GM23338 (cell line): ENCODE data around the gene PCBP3. TPM values are rescaled to one million over a fixed set of nuclear protein-coding genes. Genes with fewer than 3 reads are reported as not detected.

ENCODE experiments used
- ATAC-seq: fragments of 200-7000 bp; cut with Tn5 transposase; 3 replicates; pipeline ENCODE4 v1.9.1; 2020
- DNase-seq: peaks from one replicate; pipeline ENCODE4 v3.0.0-alpha.2; 2015; ENCODE audit warnings: low spot score
- H2AFZ ChIP-seq: fragments of 200-600 bp; sonication (generic); 2 replicates; pipeline ENCODE4 v1.8.0; 2016; ENCODE audit warnings: antibody characterized with exemption, mild to moderate bottlenecking, moderate library complexity
- H3F3A ChIP-seq: fragments of 200-600 bp; sonication (generic); replicated peaks from 2 replicates; pipeline ENCODE4 v1.8.0; 2017; ENCODE audit warnings: antibody characterized with exemption, mixed run types, low read depth
- H3K27ac ChIP-seq: fragments of 200-600 bp; sonication (generic); 2 replicates; pipeline ENCODE4 v1.6.1; 2016; ENCODE audit warnings: low read depth
- H3K27me3 ChIP-seq: fragments of 200-600 bp; sonication (generic); 2 replicates; pipeline ENCODE4 v1.8.0; 2016; ENCODE audit warnings: mild to moderate bottlenecking, mixed run types, moderate library complexity; ENCODE audit not compliant: insufficient read depth
- H3K36me3 ChIP-seq: fragments of 200-600 bp; sonication (generic); 2 replicates; pipeline ENCODE4 v1.8.0; 2016; ENCODE audit warnings: mild to moderate bottlenecking; ENCODE audit not compliant: insufficient read depth
- H3K4me1 ChIP-seq: fragments of 200-600 bp; sonication (generic); 2 replicates; pipeline ENCODE4 v1.8.0; 2016; ENCODE audit warnings: mild to moderate bottlenecking, moderate library complexity; ENCODE audit not compliant: insufficient read depth
- H3K4me2 ChIP-seq: fragments of 200-600 bp; sonication (generic); 2 replicates; pipeline ENCODE4 v1.7.1; 2017; ENCODE audit warnings: mixed run types
- H3K4me3 ChIP-seq: fragments of 200-600 bp; sonication (generic); 2 replicates; pipeline ENCODE4 v1.6.1; 2016; ENCODE audit warnings: mixed run types
- H3K79me2 ChIP-seq: fragments of 200-600 bp; sonication (generic); replicated peaks from 2 replicates; pipeline ENCODE4 v1.8.0; 2017; ENCODE audit warnings: mild to moderate bottlenecking; ENCODE audit not compliant: insufficient read depth
- H3K9me2 ChIP-seq: fragments of 200-600 bp; sonication (generic); 2 replicates; pipeline ENCODE4 v1.8.0; 2017; ENCODE audit not compliant: insufficient read depth
- H4K20me1 ChIP-seq: fragments of 200-600 bp; sonication (generic); replicated peaks from 2 replicates; pipeline ENCODE4 v1.8.0; 2017; ENCODE audit warnings: mild to moderate bottlenecking; ENCODE audit not compliant: insufficient read depth
- H3K27ac Mint-ChIP-seq: 2 replicates; pipeline ENCODE4 v1.8.0; 2020; ENCODE audit warnings: inconsistent platforms, mild to moderate bottlenecking, moderate library complexity, mixed read lengths
- H3K27me3 Mint-ChIP-seq: 3 replicates; pipeline ENCODE4 v1.8.0; 2022; ENCODE audit warnings: low read depth, mild to moderate bottlenecking, moderate library complexity, mixed read lengths, inconsistent platforms; ENCODE audit not compliant: insufficient read depth, poor library complexity
- H3K36me3 Mint-ChIP-seq: 3 replicates; pipeline ENCODE4 v1.8.0; 2021; ENCODE audit warnings: low read depth, mild to moderate bottlenecking, inconsistent platforms, moderate library complexity, mixed read lengths
- H3K4me1 Mint-ChIP-seq: 3 replicates; pipeline ENCODE4 v1.8.0; 2020; ENCODE audit warnings: mild to moderate bottlenecking, inconsistent platforms, mixed read lengths
- H3K4me3 Mint-ChIP-seq: 3 replicates; pipeline ENCODE4 v1.8.0; 2021; ENCODE audit warnings: moderate library complexity, mild to moderate bottlenecking, inconsistent platforms, mixed read lengths
- H3K9me3 Mint-ChIP-seq: 3 replicates; pipeline ENCODE4 v1.8.0; 2020; ENCODE audit warnings: moderate library complexity, mild to moderate bottlenecking, inconsistent platforms, mixed read lengths
- CREB1 ChIP-seq: fragments of 250-450 bp; sonication (Bioruptor Pico); IDR thresholded peaks from 2 replicates; pipeline ENCODE4 v1.5.0; 2020; ENCODE audit warnings: low read depth, mild to moderate bottlenecking, moderate library complexity
- EZH2 ChIP-seq: fragments of 200-600 bp; sonication (generic); IDR thresholded peaks from one replicate; pipeline ENCODE4 v1.8.0; 2017; ENCODE audit warnings: antibody characterized with exemption, mild to moderate bottlenecking, low read depth; ENCODE audit not compliant: unreplicated experiment
- EZH2phosphoT487 ChIP-seq: fragments of 200-600 bp; sonication (generic); IDR thresholded peaks from one replicate; pipeline ENCODE4 v1.8.1; 2018; ENCODE audit warnings: antibody characterized with exemption; ENCODE audit not compliant: unreplicated experiment
- JUNB ChIP-seq: IDR thresholded peaks from one replicate; pipeline ENCODE4 v1.6.1; 2016; ENCODE audit warnings: antibody characterized with exemption; ENCODE audit not compliant: unreplicated experiment
- NANOG ChIP-seq: IDR thresholded peaks from 2 replicates; pipeline ENCODE4 v1.6.1; 2016; ENCODE audit warnings: antibody characterized with exemption, borderline replicate concordance
- POLR2AphosphoS5 ChIP-seq: IDR thresholded peaks from 2 replicates; pipeline ENCODE4 v1.6.1; 2016; ENCODE audit warnings: antibody characterized with exemption, low read depth
- REST ChIP-seq: IDR thresholded peaks from one replicate; pipeline ENCODE4 v1.6.1; 2018; ENCODE audit warnings: antibody characterized with exemption; ENCODE audit not compliant: unreplicated experiment
- STAT1 ChIP-seq: IDR thresholded peaks from one replicate; pipeline ENCODE4 v1.6.1; 2016; ENCODE audit warnings: antibody characterized with exemption; ENCODE audit not compliant: unreplicated experiment
- ZNF114 ChIP-seq: fragments of 250-450 bp; sonication (Bioruptor Pico); IDR thresholded peaks from 2 replicates; pipeline ENCODE4 v1.5.0; 2020; ENCODE audit warnings: mild to moderate bottlenecking, moderate library complexity
- ZNF331 ChIP-seq: fragments of 250-450 bp; sonication (Bioruptor Pico); IDR thresholded peaks from 2 replicates; pipeline ENCODE4 v1.5.0; 2020; ENCODE audit warnings: low read depth, mild to moderate bottlenecking, moderate library complexity
- ZNF462 ChIP-seq: fragments of 250-450 bp; sonication (Bioruptor Pico); IDR thresholded peaks from 2 replicates; pipeline ENCODE4 v1.5.0; 2020; ENCODE audit warnings: mild to moderate bottlenecking, moderate library complexity
- polyA plus RNA-seq: library from polyadenylated mRNA; unstranded; fragments of >200 nt; fragmentation: Nextera tagmentation; extraction: Ambion mirVana; gene quantifications from 2 replicates; pipeline ENCODE4 v1.2.1, GENCODE V29; 2016
- total RNA-seq: library from RNA; depleted of rRNA; stranded (reverse); fragments of >200 nt; shearing (Covaris generic); gene quantifications from 2 replicates; pipeline ENCODE4 v1.2.3, GENCODE V29; 2014
- TF ChIP-seq, protein P1 (sequence below), 2 experiments: fragments of 200-600 bp in 1 of 2; sonication (generic) in 1 of 2; conservative IDR thresholded peaks; 2 replicates each; pipeline versions ENCODE4 v1.5.1 to v1.6.1; 2016 to 2017; ENCODE audit warnings: antibody characterized with exemption in 2 of 2, low read depth in 2 of 2, mild to moderate bottlenecking in 2 of 2, moderate library complexity in 1 of 2
- TF ChIP-seq, protein P2 (sequence below): IDR thresholded peaks from 2 replicates; pipeline ENCODE4 v1.6.1; 2016; ENCODE audit warnings: antibody characterized with exemption

The PCBP3 gene
- total and polyA plus RNA-seq, 2 experiments from 2014 or later = 7.1 to 9.1 TPM

- Histone ChIP-seq H3K79me2 (no peaks in the 10 kb centered on the region), H3K27ac (no peak overlapping the region), H2AFZ (no peak overlapping the region), H3K27me3 (no peaks in the 10 kb centered on the region), H3K4me2 (no peak overlapping the region), H4K20me1 (no peaks in the 10 kb centered on the region), H3K9me2 (no peaks in the 10 kb centered on the region), H3F3A (no peaks in the 10 kb centered on the region), H3K36me3 (no peaks in the 10 kb centered on the region), H3K4me1 (no peaks in the 10 kb centered on the region), H3K4me3 (no peak overlapping the region)
- Mint-ChIP-seq H3K4me1 (no peaks in the 10 kb centered on the region), H3K27me3 (peaks cover 5% of the 10 kb centered on the region), H3K27ac (no peak overlapping the region), H3K9me3 (no peaks in the 10 kb centered on the region), H3K36me3 (no peaks in the 10 kb centered on the region), H3K4me3 (no peak overlapping the region)
- TF ChIP-seq POLR2AphosphoS5 = no peak
- TF ChIP-seq STAT1 = no peak
- TF ChIP-seq ZNF114 (CRISPR knock-in tag) = no peak
- no peak for TF ChIP-seq EZH2
- no peak for TF ChIP-seq ZNF331 (CRISPR knock-in tag)
- no peak for TF ChIP-seq ZNF462 (CRISPR knock-in tag)
- no peak for TF ChIP-seq REST
- no peak for TF ChIP-seq NANOG
- no peak for TF ChIP-seq EZH2phosphoT487
- TF ChIP-seq, protein P1, sequence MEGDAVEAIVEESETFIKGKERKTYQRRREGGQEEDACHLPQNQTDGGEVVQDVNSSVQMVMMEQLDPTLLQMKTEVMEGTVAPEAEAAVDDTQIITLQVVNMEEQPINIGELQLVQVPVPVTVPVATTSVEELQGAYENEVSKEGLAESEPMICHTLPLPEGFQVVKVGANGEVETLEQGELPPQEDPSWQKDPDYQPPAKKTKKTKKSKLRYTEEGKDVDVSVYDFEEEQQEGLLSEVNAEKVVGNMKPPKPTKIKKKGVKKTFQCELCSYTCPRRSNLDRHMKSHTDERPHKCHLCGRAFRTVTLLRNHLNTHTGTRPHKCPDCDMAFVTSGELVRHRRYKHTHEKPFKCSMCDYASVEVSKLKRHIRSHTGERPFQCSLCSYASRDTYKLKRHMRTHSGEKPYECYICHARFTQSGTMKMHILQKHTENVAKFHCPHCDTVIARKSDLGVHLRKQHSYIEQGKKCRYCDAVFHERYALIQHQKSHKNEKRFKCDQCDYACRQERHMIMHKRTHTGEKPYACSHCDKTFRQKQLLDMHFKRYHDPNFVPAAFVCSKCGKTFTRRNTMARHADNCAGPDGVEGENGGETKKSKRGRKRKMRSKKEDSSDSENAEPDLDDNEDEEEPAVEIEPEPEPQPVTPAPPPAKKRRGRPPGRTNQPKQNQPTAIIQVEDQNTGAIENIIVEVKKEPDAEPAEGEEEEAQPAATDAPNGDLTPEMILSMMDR (conservative IDR thresholded peaks at IDR 0.05; ENCODE audit: low read depth in 2 of 2) = no peak
- TF ChIP-seq JUNB = no peak
- no peak for TF ChIP-seq CREB1 (CRISPR knock-in tag)
- TF ChIP-seq, protein P2, sequence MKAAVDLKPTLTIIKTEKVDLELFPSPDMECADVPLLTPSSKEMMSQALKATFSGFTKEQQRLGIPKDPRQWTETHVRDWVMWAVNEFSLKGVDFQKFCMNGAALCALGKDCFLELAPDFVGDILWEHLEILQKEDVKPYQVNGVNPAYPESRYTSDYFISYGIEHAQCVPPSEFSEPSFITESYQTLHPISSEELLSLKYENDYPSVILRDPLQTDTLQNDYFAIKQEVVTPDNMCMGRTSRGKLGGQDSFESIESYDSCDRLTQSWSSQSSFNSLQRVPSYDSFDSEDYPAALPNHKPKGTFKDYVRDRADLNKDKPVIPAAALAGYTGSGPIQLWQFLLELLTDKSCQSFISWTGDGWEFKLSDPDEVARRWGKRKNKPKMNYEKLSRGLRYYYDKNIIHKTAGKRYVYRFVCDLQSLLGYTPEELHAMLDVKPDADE = no peak
- ATAC-seq = no peak
- DNase-seq = no peak
These were observed 239.6 kb downstream of the PCBP3 start for GRCh38 chr21:45883090-45883489.
